ENCODE data around the gene XRCC5. TPM values are rescaled to one million over a fixed set of nuclear protein-coding genes. Genes with fewer than 3 reads are reported as not detected.

The XRCC5 gene
- total RNA-seq, 1 experiment from 2014 or later, result 618 TPM

DNA sequence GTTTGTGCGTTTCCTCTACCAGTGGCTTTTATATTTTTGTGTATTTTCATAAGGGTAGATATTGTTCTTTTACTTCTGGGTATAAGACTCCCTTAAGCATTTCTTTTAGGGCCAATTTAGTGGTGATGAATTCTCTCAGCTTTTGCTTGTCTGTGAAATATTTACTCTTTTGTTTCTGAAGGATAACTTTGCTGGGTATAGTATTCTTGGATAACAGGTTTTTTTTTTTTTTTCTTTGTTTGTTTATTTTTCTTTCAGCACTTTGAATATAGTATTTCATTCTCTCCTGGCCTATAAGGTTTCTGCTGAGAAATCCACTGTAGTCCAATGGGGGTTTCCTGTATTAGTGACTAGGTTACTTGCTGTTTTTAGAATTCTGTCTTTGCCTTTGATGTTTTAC lies 122.7 kb downstream of the XRCC5 start:
- no peaks in the 10 kb centered on the region for H4K20me1 ChIP-seq (ENCODE audit: control insufficient read depth, insufficient read depth, insufficient read length)
- H4K5ac ChIP-seq (ENCODE audit: insufficient read length, low read depth, low read length), result no peak overlapping the region
- H3K4ac ChIP-seq (ENCODE audit: low read depth, low read length), result no peak overlapping the region
- no peak overlapping the region for H2BK12ac ChIP-seq (ENCODE audit: insufficient read length, low read depth, low read length)
- WGBS (ENCODE audit: extremely low coverage, insufficient read length, low lambda C conversion rate), result no CpG with 5 or more reads among the region's 1 CpG
- no peak overlapping the region for H3K18ac ChIP-seq (ENCODE audit: insufficient read length, low read depth, low read length)
- H2BK20ac ChIP-seq (ENCODE audit: low read depth, low read length, poor library complexity, severe bottlenecking), result no peak overlapping the region
- no peak overlapping the region for H3K9ac ChIP-seq (ENCODE audit: extremely low read depth, insufficient read length, low read length)
- peaks cover 7 to 10% (median 7%) of the 10 kb centered on the region in 3 experiments; a peak in 5 of 7 replicates for H3K36me3 Mint-ChIP-seq (ENCODE audit: insufficient read depth in 1 of 3, low read depth in 3 of 3)
- H3K79me1 ChIP-seq (ENCODE audit: insufficient read depth, low read depth, low read length, poor library complexity, severe bottlenecking), result no peaks in the 10 kb centered on the region
- H3K4me2 ChIP-seq (ENCODE audit: insufficient read depth, insufficient read length, low read length), result no peak overlapping the region
- no peaks in the 10 kb centered on the region for H3K9me3 ChIP-seq (ENCODE audit: control insufficient read depth, low read depth, low read length)
- no peaks in the 10 kb centered on the region for H3K4me1 Mint-ChIP-seq
- H2BK120ac ChIP-seq (ENCODE audit: low read depth, low read length, poor library complexity, severe bottlenecking), result no peak overlapping the region
- no peak overlapping the region for H3K23ac ChIP-seq (ENCODE audit: insufficient read length, low read depth, low read length)
- no peaks in the 10 kb centered on the region for H3K27me3 ChIP-seq (ENCODE audit: insufficient read depth, low read length)
- H4K8ac ChIP-seq (replicated peaks; ENCODE audit: insufficient read length, low read depth, low read length), result no peak overlapping the region
- no peak overlapping the region for H2BK15ac ChIP-seq (ENCODE audit: low read depth, low read length)
- no peak overlapping the region for H2AK5ac ChIP-seq (ENCODE audit: insufficient read length, low read length)
- no peak overlapping the region for H3K27ac Mint-ChIP-seq
- no peaks in the 10 kb centered on the region for H3K23me2 ChIP-seq (ENCODE audit: insufficient read length, low read depth, low read length, poor library complexity, severe bottlenecking)
- H3K56ac ChIP-seq (ENCODE audit: insufficient read length, low read depth, low read length), result no peak overlapping the region
- DNase-seq, result no peak
- no peak overlapping the region for H3K27ac ChIP-seq (ENCODE audit: insufficient read length, low read depth, low read length)
- no peak overlapping the region for H2AFZ ChIP-seq (ENCODE audit: low read length)
- peaks cover 17 to 18% of the 10 kb centered on the region in 2 experiments for H3K9me3 Mint-ChIP-seq
- no peaks in the 10 kb centered on the region for H3K27me3 Mint-ChIP-seq (ENCODE audit: low read depth)
- TF ChIP-seq, protein P1, sequence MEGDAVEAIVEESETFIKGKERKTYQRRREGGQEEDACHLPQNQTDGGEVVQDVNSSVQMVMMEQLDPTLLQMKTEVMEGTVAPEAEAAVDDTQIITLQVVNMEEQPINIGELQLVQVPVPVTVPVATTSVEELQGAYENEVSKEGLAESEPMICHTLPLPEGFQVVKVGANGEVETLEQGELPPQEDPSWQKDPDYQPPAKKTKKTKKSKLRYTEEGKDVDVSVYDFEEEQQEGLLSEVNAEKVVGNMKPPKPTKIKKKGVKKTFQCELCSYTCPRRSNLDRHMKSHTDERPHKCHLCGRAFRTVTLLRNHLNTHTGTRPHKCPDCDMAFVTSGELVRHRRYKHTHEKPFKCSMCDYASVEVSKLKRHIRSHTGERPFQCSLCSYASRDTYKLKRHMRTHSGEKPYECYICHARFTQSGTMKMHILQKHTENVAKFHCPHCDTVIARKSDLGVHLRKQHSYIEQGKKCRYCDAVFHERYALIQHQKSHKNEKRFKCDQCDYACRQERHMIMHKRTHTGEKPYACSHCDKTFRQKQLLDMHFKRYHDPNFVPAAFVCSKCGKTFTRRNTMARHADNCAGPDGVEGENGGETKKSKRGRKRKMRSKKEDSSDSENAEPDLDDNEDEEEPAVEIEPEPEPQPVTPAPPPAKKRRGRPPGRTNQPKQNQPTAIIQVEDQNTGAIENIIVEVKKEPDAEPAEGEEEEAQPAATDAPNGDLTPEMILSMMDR (conservative IDR thresholded peaks at IDR 0.05), result no peak
- H3K4me3 Mint-ChIP-seq, result no peak overlapping the region
- no peak overlapping the region for H3T11ph ChIP-seq (ENCODE audit: low read length)
- no peak overlapping the region for H2BK5ac ChIP-seq (ENCODE audit: insufficient read length, low read length)
- no peak overlapping the region for H4K91ac ChIP-seq (ENCODE audit: insufficient read length, low read depth, low read length)
- no peak overlapping the region for H3K14ac ChIP-seq (ENCODE audit: insufficient read depth, low read length)
- H3K79me2 ChIP-seq (ENCODE audit: insufficient read depth, low read length), result no peaks in the 10 kb centered on the region
- no peaks in the 10 kb centered on the region for H3K4me1 ChIP-seq (ENCODE audit: insufficient read depth, low read length)
